K562 (cell line): ENCODE results near the gene KIF26B. TPM values are rescaled to one million over a fixed set of nuclear protein-coding genes. Genes with fewer than 3 reads are reported as not detected.

Source experiments
- ATAC-seq: fragments of 200-7000 bp; cut with Tn5 transposase; 3 replicates; pipeline ENCODE4 v1.9.1; 2020; ENCODE audit warnings: moderate library complexity
- BruUV-seq: library from RNA; stranded (reverse); fragments of 400-500 nt; replicated peaks from 2 replicates; lab custom pipeline; 2021; lab: Mats Ljungman, UMichigan
- CTCF ChIA-PET: fragments of 300-600 bp; formaldehyde crosslinking; extraction: SDS; loops from one replicate; lab custom pipeline; 2021; ENCODE audit warnings: low intra/inter-chr PET ratio; lab: Yijun Ruan, JAX
- POLR2A ChIA-PET: fragments of 300-600, 350-650 bp; sonication (Branson Sonifier 250); formaldehyde crosslinking; extraction: SDS; loops from one replicate; lab custom pipeline; 2021; ENCODE audit warnings: antibody characterized with exemption, inconsistent platforms; lab: Yijun Ruan, JAX
- DNase-seq, 4 experiments: peaks; one replicate each; pipeline versions ENCODE4 v3.0.0 to v3.0.0-alpha.2; 2011 to 2018; ENCODE audit warnings: low spot score in 3 of 4, mixed read lengths in 3 of 4; ENCODE audit errors: extremely low read depth in 1 of 4
- FAIRE-seq: peaks from 2 replicates; lab custom pipeline; 2011; peaks lifted over from hg19 to GRCh38; lab: Jason Lieb, UNC
- H2AFZ ChIP-seq: 2 replicates; pipeline ENCODE4 v1.6.0; 2011; ENCODE audit warnings: low read depth, low read length, control low read depth, inconsistent platforms
- H3K27ac ChIP-seq: fragments of 200-600 bp; 3 replicates; pipeline ENCODE4 v1.8.0; 2011; ENCODE audit warnings: low read depth, mild to moderate bottlenecking, control low read depth, inconsistent platforms, low read length, moderate library complexity, mixed read lengths; ENCODE audit errors: extremely low read depth
- H3K27me3 ChIP-seq, 2 experiments: fragments of 300-600 bp in 1 of 2; 2 replicates in 1 of 2; 3 replicates in 1 of 2; pipeline versions ENCODE4 v1.6.0 to v1.8.0; 2011; ENCODE audit warnings: inconsistent platforms in 2 of 2, low read length in 2 of 2, mild to moderate bottlenecking in 1 of 2, mixed read lengths in 1 of 2, moderate library complexity in 1 of 2; ENCODE audit not compliant: control insufficient read depth in 2 of 2, insufficient read depth in 2 of 2
- H3K36me3 ChIP-seq: fragments of 300-600 bp; 3 replicates; pipeline ENCODE4 v1.8.0; 2011; ENCODE audit warnings: mild to moderate bottlenecking, low read length, inconsistent platforms; ENCODE audit not compliant: control insufficient read depth, insufficient read depth
- H3K4me1 ChIP-seq, 2 experiments: fragments of 200-600 bp in 1 of 2; replicated peaks in 1 of 2; 2 replicates in 1 of 2; 3 replicates in 1 of 2; pipeline versions ENCODE4 v1.5.1 to v1.8.0; 2011; ENCODE audit warnings: inconsistent platforms in 2 of 2, low read length in 2 of 2, mild to moderate bottlenecking in 1 of 2, mixed read lengths in 1 of 2, moderate library complexity in 1 of 2; ENCODE audit not compliant: control insufficient read depth in 2 of 2, insufficient read depth in 2 of 2
- H3K4me2 ChIP-seq: 2 replicates; pipeline ENCODE4 v1.6.1; 2011; ENCODE audit warnings: low read length, control low read depth, inconsistent platforms, mixed read lengths; ENCODE audit not compliant: insufficient read depth
- H3K4me3 ChIP-seq: fragments of 200-600 bp; sonication (generic), shearing (Covaris generic); 2 replicates; pipeline ENCODE4 v1.5.1; 2016; ENCODE audit warnings: control low read depth, inconsistent platforms
- H3K79me2 ChIP-seq: fragments of 200-600 bp; 3 replicates; pipeline ENCODE4 v1.8.0; 2011; ENCODE audit warnings: low read length, inconsistent platforms; ENCODE audit not compliant: control insufficient read depth, insufficient read depth
- H3K9ac ChIP-seq, 2 experiments: 2 replicates each; pipeline versions ENCODE4 v1.6.0 to v1.6.1; 2011; ENCODE audit warnings: low read depth in 2 of 2, low read length in 2 of 2, control low read depth in 1 of 2, inconsistent platforms in 1 of 2, mild to moderate bottlenecking in 1 of 2, mixed read lengths in 1 of 2; ENCODE audit not compliant: insufficient read depth in 1 of 2
- H3K9me1 ChIP-seq: one replicate; pipeline ENCODE4 v1.6.0; 2011; ENCODE audit warnings: inconsistent platforms, mild to moderate bottlenecking, low read length, moderate library complexity; ENCODE audit not compliant: control insufficient read depth, insufficient read depth
- H3K9me3 ChIP-seq: replicated peaks from 2 replicates; pipeline ENCODE4 v1.5.1; 2011; ENCODE audit warnings: low read depth, low read length, inconsistent platforms; ENCODE audit not compliant: control insufficient read depth, insufficient read depth
- H4K20me1 ChIP-seq: replicated peaks from 2 replicates; pipeline ENCODE4 v1.6.1; 2011; ENCODE audit warnings: low read length, inconsistent platforms, mixed read lengths; ENCODE audit not compliant: control insufficient read depth, insufficient read depth
- BMI1 ChIP-seq: fragments of 150-350 bp; IDR thresholded peaks from 2 replicates; pipeline ENCODE4 v1.6.1; 2014; ENCODE audit warnings: low read length
- EHMT2 ChIP-seq: fragments of 450-650 bp; IDR thresholded peaks from 2 replicates; pipeline ENCODE4 v1.6.1; 2018; ENCODE audit warnings: antibody characterized with exemption
- NFIX ChIP-seq: fragments of 250-450 bp; sonication (Bioruptor Pico); IDR thresholded peaks from 2 replicates; pipeline ENCODE4 v1.4.0; 2020; ENCODE audit warnings: low read depth, mild to moderate bottlenecking, moderate library complexity
- RAD21 ChIP-seq, 2 experiments: fragments of 250-450 bp in 1 of 2; fragments of 450-650 bp in 1 of 2; sonication (Bioruptor Pico) in 1 of 2; formaldehyde crosslinking in 1 of 2; IDR thresholded peaks in 1 of 2; conservative IDR thresholded peaks in 1 of 2; 2 replicates each; pipeline versions ENCODE4 v1.4.0 to v1.8.0; 2020 to 2022; ENCODE audit warnings: mild to moderate bottlenecking in 2 of 2, moderate library complexity in 1 of 2
- REST ChIP-seq, 2 experiments: fragments of 450-650 bp; formaldehyde crosslinking in 1 of 2; IDR thresholded peaks; 2 replicates each; pipeline versions ENCODE4 v1.4.0 to v1.6.1; 2014 to 2020; ENCODE audit warnings: mild to moderate bottlenecking in 2 of 2, borderline replicate concordance in 1 of 2, low read depth in 1 of 2
- RNF2 ChIP-seq: sonication (generic); IDR thresholded peaks from 2 replicates; pipeline ENCODE4 v1.6.1; 2016
- SMARCC2 ChIP-seq: fragments of 450-650 bp; IDR thresholded peaks from 2 replicates; pipeline ENCODE4 v1.6.1; 2017; ENCODE audit warnings: antibody characterized with exemption, moderate library complexity, mild to moderate bottlenecking, low read depth
- SMC3 ChIP-seq: conservative IDR thresholded peaks from 2 replicates; pipeline ENCODE4 v1.6.1; 2011; ENCODE audit warnings: low read depth, low read length, improper control_type of control experiment; ENCODE audit not compliant: insufficient read depth
- YY1 ChIP-seq, 3 experiments: IDR thresholded peaks; 2 replicates each; pipeline ENCODE4 v1.6.1; 2011; ENCODE audit warnings: low read length in 2 of 3, mild to moderate bottlenecking in 2 of 3, moderate library complexity in 2 of 3, borderline replicate concordance in 1 of 3, control low read depth in 1 of 3, low read depth in 1 of 3; ENCODE audit not compliant: insufficient read depth in 3 of 3, insufficient replicate concordance in 2 of 3, control insufficient read depth in 1 of 3, insufficient read length in 1 of 3; ENCODE audit errors: extremely low read depth in 1 of 3
- WGBS: fragments of 100-300 bp; shearing (Covaris generic); methylation state at CpG from one replicate; pipeline ENCODE4 v1.1.6; 2016; ENCODE audit warnings: low coverage, mixed read lengths; ENCODE audit not compliant: insufficient coverage; ENCODE audit errors: missing lambda C conversion rate; 5-methylcytosine and 5-hydroxymethylcytosine counted together
- in situ Hi-C: fragments of 300-500 bp; cut with MboI; formaldehyde crosslinking; loops from 4 replicates; pipeline ENCODE4 v1.15.0; 2018; ENCODE audit warnings: inconsistent platforms, mixed read lengths
- intact Hi-C: fragments of 100-400 bp; cut with micrococcal nuclease; formaldehyde crosslinking; loops from 2 replicates; pipeline ENCODE4 v1.14.2; 2022
- polyA plus RNA-seq, 8 experiments: library from polyadenylated mRNA; depleted of rRNA in 4 of 8; stranded (reverse) in 5 of 8; unstranded in 3 of 8; fragments of >200 nt; fragmentation: Nextera tagmentation in 2 of 8; fragmentation: Illumina TruSeq in 1 of 8; extraction: Ambion mirVana in 2 of 8; extraction: Trizol in 1 of 8; gene quantifications; 2 replicates each; pipeline versions ENCODE4 v1.2.1 to v1.2.3, GENCODE V29; 2011 to 2014; ENCODE audit warnings: inconsistent platforms in 1 of 8, missing spikeins in 1 of 8
- total RNA-seq, 7 experiments: library from RNA; depleted of rRNA in 6 of 7; stranded (reverse); fragments of >200 nt in 6 of 7; fragmentation: Illumina TruSeq in 2 of 7; extraction: Trizol in 2 of 7; gene quantifications; 2 replicates each; pipeline versions ENCODE4 v1.2.1 to v1.2.3, GENCODE V29; 2011 to 2021; ENCODE audit warnings: low replicate concordance in 1 of 7
- TF ChIP-seq, protein P1 (sequence below): IDR thresholded peaks from 2 replicates; pipeline ENCODE4 v1.6.1; 2011; ENCODE audit warnings: borderline replicate concordance, low read depth, mild to moderate bottlenecking, moderate library complexity, low read length; ENCODE audit not compliant: insufficient read depth, poor library complexity, severe bottlenecking

KIF26B gene
- total and polyA plus RNA-seq, 9 of the 15 experiments (the other 6 are each of a cell fraction or from before 2014, with no cell fraction given): 0.02 to 0.08 (median 0.03) TPM; not detected in 6

DNA sequence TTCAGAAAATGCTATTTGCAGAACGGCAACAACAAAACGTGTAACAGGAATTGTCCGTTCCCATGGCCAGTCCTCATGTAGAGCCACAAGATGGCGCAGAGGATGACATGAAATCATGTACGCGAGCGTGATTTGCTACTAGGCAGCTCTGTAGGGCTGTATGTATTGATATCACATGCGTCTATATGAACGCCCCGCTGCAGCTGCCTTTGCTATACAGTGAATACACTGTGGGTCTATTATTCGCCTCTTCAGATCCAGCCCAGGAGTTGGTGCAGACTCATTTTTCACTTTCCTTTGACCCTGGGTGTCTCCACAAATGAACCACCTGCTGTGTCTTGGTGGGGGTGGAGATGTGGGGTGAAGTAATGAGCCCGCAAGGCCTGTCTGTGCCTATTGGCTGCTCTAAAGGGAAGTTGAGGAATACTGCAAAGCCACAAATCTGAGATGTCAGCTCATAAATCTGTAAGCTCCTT, 361.5 kb downstream of the KIF26B start:
- H3K9me1 ChIP-seq: no peaks in the 10 kb centered on the region
- ATAC-seq: peak; percentile 87
- H3K27me3 ChIP-seq: peaks cover 17 to 45% of the 10 kb centered on the region in 2 experiments
- no peak overlapping the region for H2AFZ ChIP-seq
- H3K36me3 ChIP-seq: no peaks in the 10 kb centered on the region
- WGBS: 1% methylated on average over 12 of the region's 12 CpGs
- H3K9ac ChIP-seq: no peak overlapping the region
- no peak overlapping the region for H3K4me3 ChIP-seq
- no peaks in the 10 kb centered on the region for H4K20me1 ChIP-seq
- intact Hi-C loops: loop anchor here (2.0 to 10.0 kb wide), 4 partner anchors 158 to 934 kb away; no protein-coding TSS in a partner anchor
- ChIA-PET POLR2A (interaction anchor here (0.6 kb wide), 1 partner anchor 177 kb away, joined by 3 read pairs; no protein-coding TSS in a partner anchor), CTCF (interaction anchor here (0.6 to 1.6 kb wide), 3 partner anchors 346 to 977 kb away, joined by 3 to 8 read pairs (median 3); no protein-coding TSS in a partner anchor)
- peak in 2 of 4 experiments; percentile 31 to 58 for DNase-seq
- no peak overlapping the region for H3K27ac ChIP-seq
- no peak overlapping the region for H3K4me2 ChIP-seq
- H3K4me1 ChIP-seq: no peaks in the 10 kb centered on the region
- no peaks in the 10 kb centered on the region for H3K79me2 ChIP-seq
- no peaks in the 10 kb centered on the region for H3K9me3 ChIP-seq
- peak; percentile 81 for FAIRE-seq
- BruUV-seq: no TSS peak
- in situ Hi-C loops: no loop called here
- TF ChIP-seq NFIX (no peak), BMI1 (0 out of 2 replicates have a peak, but pooled peaks have one; percentile 19), SMARCC2 (no peak), RAD21 (CRISPR knock-in tag; conservative IDR thresholded peaks at IDR 0.05 in 1 of 2, IDR thresholded peaks at IDR 0.05 in 1 of 2) (peak; percentile 52 to 78), REST (IDR thresholded peaks at IDR 0.05; ENCODE audit: borderline replicate concordance) (peak; percentile 56), REST (CRISPR knock-in tag; IDR thresholded peaks at IDR 0.05; ENCODE audit: low read depth) (no peak), SMC3 (peak; percentile 65), RNF2 (peak; percentile 45; the same call in 1 of the 2 replicates), YY1 (IDR thresholded peaks at IDR 0.05; ENCODE audit: borderline replicate concordance in 1 of 3, control insufficient read depth in 1 of 3, extremely low read depth in 1 of 3, insufficient read depth in 3 of 3, insufficient read length in 1 of 3, insufficient replicate concordance in 2 of 3, low read depth in 1 of 3, low read length in 2 of 3) (peak in 1 of 3 experiments; percentile 44), EHMT2 (0 out of 2 replicates have a peak, but pooled peaks have one; percentile 50)
- TF ChIP-seq, protein P1, sequence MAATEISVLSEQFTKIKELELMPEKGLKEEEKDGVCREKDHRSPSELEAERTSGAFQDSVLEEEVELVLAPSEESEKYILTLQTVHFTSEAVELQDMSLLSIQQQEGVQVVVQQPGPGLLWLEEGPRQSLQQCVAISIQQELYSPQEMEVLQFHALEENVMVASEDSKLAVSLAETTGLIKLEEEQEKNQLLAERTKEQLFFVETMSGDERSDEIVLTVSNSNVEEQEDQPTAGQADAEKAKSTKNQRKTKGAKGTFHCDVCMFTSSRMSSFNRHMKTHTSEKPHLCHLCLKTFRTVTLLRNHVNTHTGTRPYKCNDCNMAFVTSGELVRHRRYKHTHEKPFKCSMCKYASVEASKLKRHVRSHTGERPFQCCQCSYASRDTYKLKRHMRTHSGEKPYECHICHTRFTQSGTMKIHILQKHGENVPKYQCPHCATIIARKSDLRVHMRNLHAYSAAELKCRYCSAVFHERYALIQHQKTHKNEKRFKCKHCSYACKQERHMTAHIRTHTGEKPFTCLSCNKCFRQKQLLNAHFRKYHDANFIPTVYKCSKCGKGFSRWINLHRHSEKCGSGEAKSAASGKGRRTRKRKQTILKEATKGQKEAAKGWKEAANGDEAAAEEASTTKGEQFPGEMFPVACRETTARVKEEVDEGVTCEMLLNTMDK: peak; percentile 75
